Measurements from ENCODE around the gene UNC119B. TPM values are rescaled to one million over a fixed set of nuclear protein-coding genes. Genes with fewer than 3 reads are reported as not detected.
A peak's percentile ranks its signal among the peaks of the same experiment; 100 is the strongest.

UNC119B gene
- total RNA-seq, 1 donor from 2014 or later = 12.9 TPM

GRCh38 chr12:120721866-120722265 is 11.6 kb downstream of the UNC119B start:
- no peak for TF ChIP-seq CTCF (IDR thresholded peaks at IDR 0.05; ENCODE audit: insufficient read depth, low read length, severe bottlenecking)
- H3K4me3 ChIP-seq (ENCODE audit: low read depth, low read length) = no peak overlapping the region
- no peaks in the 10 kb centered on the region for H3K27me3 ChIP-seq (ENCODE audit: control insufficient read depth, insufficient read depth, low read length)
- peaks cover 16% of the 10 kb centered on the region for H3K36me3 ChIP-seq (ENCODE audit: control insufficient read depth, insufficient read depth, low read length)
- FAIRE-seq (no peak), DNase-seq (ENCODE audit: low read depth) (no peak)

GRCh38 chr12:120722784-120723183 is 12.5 kb downstream of the UNC119B start:
- H3K27me3 ChIP-seq (ENCODE audit: control insufficient read depth, insufficient read depth, low read length) = no peaks in the 10 kb centered on the region
- no peak for FAIRE-seq
- H3K36me3 ChIP-seq (ENCODE audit: control insufficient read depth, insufficient read depth, low read length) = peaks cover 14% of the 10 kb centered on the region
- no peak for DNase-seq (ENCODE audit: low read depth)
- H3K4me3 ChIP-seq (ENCODE audit: low read depth, low read length) = no peak overlapping the region
- no peak for TF ChIP-seq CTCF (IDR thresholded peaks at IDR 0.05; ENCODE audit: insufficient read depth, low read length, severe bottlenecking)

GRCh38 chr12:120724720-120725119 is 14.5 kb downstream of the UNC119B start:
- Histone ChIP-seq H3K36me3 (ENCODE audit: control insufficient read depth, insufficient read depth, low read length) (peaks cover 6% of the 10 kb centered on the region), H3K4me3 (ENCODE audit: low read depth, low read length) (no peak overlapping the region), H3K27me3 (ENCODE audit: control insufficient read depth, insufficient read depth, low read length) (no peaks in the 10 kb centered on the region)
- FAIRE-seq = no peak
- TF ChIP-seq CTCF (IDR thresholded peaks at IDR 0.05; ENCODE audit: insufficient read depth, low read length, severe bottlenecking) = no peak
- DNase-seq (ENCODE audit: low read depth) = no peak

- no peak for TF ChIP-seq CTCF (IDR thresholded peaks at IDR 0.05; ENCODE audit: insufficient read depth, low read length, severe bottlenecking)
- no peak for FAIRE-seq
- DNase-seq (ENCODE audit: low read depth) = no peak
- Histone ChIP-seq H3K36me3 (ENCODE audit: control insufficient read depth, insufficient read depth, low read length) (peaks cover 6% of the 10 kb centered on the region), H3K27me3 (ENCODE audit: control insufficient read depth, insufficient read depth, low read length) (no peaks in the 10 kb centered on the region), H3K4me3 (ENCODE audit: low read depth, low read length) (peak overlapping the region; percentile 67)
Observed at GRCh38 chr12:120725151-120725658, 14.9 kb downstream of the UNC119B start.

- Histone ChIP-seq H3K27me3 (ENCODE audit: control insufficient read depth, insufficient read depth, low read length) (no peaks in the 10 kb centered on the region), H3K4me3 (ENCODE audit: low read depth, low read length) (peak within 1 kb of the TSS; percentile 67), H3K36me3 (ENCODE audit: control insufficient read depth, insufficient read depth, low read length) (peaks cover 6% of the 10 kb centered on the region)
- no peak for TF ChIP-seq CTCF (IDR thresholded peaks at IDR 0.05; ENCODE audit: insufficient read depth, low read length, severe bottlenecking)
- no peak for FAIRE-seq
- DNase-seq (ENCODE audit: low read depth) = peak; percentile 59
Observed at GRCh38 chr12:120725659-120726509, 15.6 kb downstream of the UNC119B start, which contains the start of gene ACADS. TSS of gene ACADS (plus strand) at chr12:120725826. CDS start at chr12:120725886, 60 bp downstream.

All from bronchial epithelial cell (primary cell).